Measurements from ENCODE around the gene BLVRA. TPM values are rescaled to one million over a fixed set of nuclear protein-coding genes. Genes with fewer than 3 reads are reported as not detected.

BLVRA gene
- total RNA-seq, 1 experiment from 2014 or later, result 29.7 TPM

- ATAC-seq, result no peak
- H3K27ac ChIP-seq (ENCODE audit: low read depth, low read length), result no peak overlapping the region
- POLR2A ChIA-PET, result no interaction called here
- no peak overlapping the region for H3K4me3 ChIP-seq (replicated peaks in 1 of 2; ENCODE audit: low read depth in 1 of 2, low read length in 2 of 2)
- H3K4me2 ChIP-seq (ENCODE audit: low read length), result no peak overlapping the region
- no peaks in the 10 kb centered on the region for H3K9me3 ChIP-seq (ENCODE audit: control insufficient read depth in 1 of 2, insufficient read depth in 1 of 2, low read depth in 1 of 2, low read length in 2 of 2)
- intact Hi-C loops (cut with micrococcal nuclease), result no loop called here
- no peaks in the 10 kb centered on the region for H3K9me2 ChIP-seq (ENCODE audit: insufficient read depth)
- no peaks in the 10 kb centered on the region for H4K20me1 ChIP-seq (ENCODE audit: insufficient read depth)
- CTCF ChIA-PET, result interaction anchor here (1.2 kb wide), 1 partner anchor 70 kb away, joined by 3 read pairs; no protein-coding TSS in a partner anchor
- H3K9ac ChIP-seq (ENCODE audit: low read length), result no peak overlapping the region
- peaks cover 11 to 12% of the 10 kb centered on the region in 2 experiments for H3K4me1 ChIP-seq (ENCODE audit: control insufficient read depth in 1 of 2, insufficient read depth in 2 of 2, low read length in 2 of 2)
- BruUV-seq (replicated peaks), result no TSS peak
- no peaks in the 10 kb centered on the region for H3K79me2 ChIP-seq (ENCODE audit: insufficient read depth, low read length)
- RAD21 ChIA-PET (ENCODE audit: low non-redundant PET in 1 of 2, low total read pairs in 2 of 2, uncharacterized antibody in 2 of 2, unreplicated experiment in 2 of 2), result no interaction called here
- no peak for TF ChIP-seq EZH2 (IDR thresholded peaks at IDR 0.05)
- no peak for TF ChIP-seq SIN3A (IDR thresholded peaks at IDR 0.05; ENCODE audit: low read depth)
- TF ChIP-seq FOSL1 (IDR thresholded peaks at IDR 0.05; ENCODE audit: low read depth), result no peak
- no peak for TF ChIP-seq ZFX (IDR thresholded peaks at IDR 0.05)
- no peak for TF ChIP-seq SP1 (IDR thresholded peaks at IDR 0.05; ENCODE audit: low read depth)
- no peak for TF ChIP-seq REST (IDR thresholded peaks at IDR 0.05; ENCODE audit: low read depth)
- no peak for TF ChIP-seq POLR2AphosphoS5 (IDR thresholded peaks at IDR 0.05; ENCODE audit: low read depth, low read length)
- TF ChIP-seq CTCF (IDR thresholded peaks at IDR 0.05 in 2 of 3, conservative IDR thresholded peaks at IDR 0.05 in 1 of 3; ENCODE audit: borderline replicate concordance in 1 of 3, insufficient read depth in 1 of 3, low read depth in 2 of 3, low read length in 2 of 3), result no peak
- no peak for TF ChIP-seq EGR1 (IDR thresholded peaks at IDR 0.05; ENCODE audit: low read depth)
- TF ChIP-seq ZNF274 (IDR thresholded peaks at IDR 0.05; ENCODE audit: low read depth, low read length), result no peak
- TF ChIP-seq YY1 (IDR thresholded peaks at IDR 0.05; ENCODE audit: extremely low read depth, insufficient replicate concordance, low read depth, low read length), result no peak
- TF ChIP-seq SRF (IDR thresholded peaks at IDR 0.05; ENCODE audit: low read depth), result no peak
- no peak for TF ChIP-seq POLR2A (IDR thresholded peaks at IDR 0.05; ENCODE audit: borderline replicate concordance, extremely low read depth, insufficient read depth, insufficient read length)
- no peak for TF ChIP-seq RAD21 (IDR thresholded peaks at IDR 0.05; ENCODE audit: low read depth)
- no peak for TF ChIP-seq ZBTB33 (IDR thresholded peaks at IDR 0.05; ENCODE audit: extremely low read depth, insufficient replicate concordance, low read length)
- TF ChIP-seq CBX3 (IDR thresholded peaks at IDR 0.05; ENCODE audit: low read depth), result no peak
- TF ChIP-seq MAX (IDR thresholded peaks at IDR 0.05), result no peak
- no peak overlapping the region for H2AFZ ChIP-seq (ENCODE audit: low read depth, low read length, poor library complexity, severe bottlenecking)
- no peak for DNase-seq (ENCODE audit: low read depth, low spot score)
- no peaks in the 10 kb centered on the region; a peak in 1 of 4 replicates for H3K36me3 ChIP-seq (ENCODE audit: control insufficient read depth in 1 of 2, insufficient read depth in 2 of 2, low read length in 2 of 2)
- H3K27me3 ChIP-seq (ENCODE audit: insufficient read depth, low read length), result no peaks in the 10 kb centered on the region
Measured at GRCh38 chr7:43769281-43769680, 10.8 kb downstream of the BLVRA start.

Data from HCT116 (cell line).